Skin of body (tissue), 2 donors: ENCODE results near the gene CLP1. TPM values are rescaled to one million over a fixed set of nuclear protein-coding genes. Genes with fewer than 3 reads are reported as not detected.
A peak's percentile ranks its signal among the peaks of the same experiment; 100 is the strongest.
"Not testable (repeated sequence)": the region's sequence is repeated elsewhere in the genome, so short reads cannot be mapped to it uniquely, and the experiment has no call there.

Experiments
- DNase-seq: peaks from one replicate; lab custom pipeline; 2025; lab: John Stamatoyannopoulos, UW
- total RNA-seq: library from RNA; depleted of rRNA; stranded (reverse); fragments of >200 nt; gene quantifications from one replicate; pipeline ENCODE4 v1.2.3, GENCODE V29; 2014

CLP1 gene
- total RNA-seq, 1 donor from 2014 or later: 9.7 TPM

- no peak for DNase-seq
Observed at GRCh38 chr11:57659669-57660068, 2.1 kb downstream of the CLP1 start.

DNA sequence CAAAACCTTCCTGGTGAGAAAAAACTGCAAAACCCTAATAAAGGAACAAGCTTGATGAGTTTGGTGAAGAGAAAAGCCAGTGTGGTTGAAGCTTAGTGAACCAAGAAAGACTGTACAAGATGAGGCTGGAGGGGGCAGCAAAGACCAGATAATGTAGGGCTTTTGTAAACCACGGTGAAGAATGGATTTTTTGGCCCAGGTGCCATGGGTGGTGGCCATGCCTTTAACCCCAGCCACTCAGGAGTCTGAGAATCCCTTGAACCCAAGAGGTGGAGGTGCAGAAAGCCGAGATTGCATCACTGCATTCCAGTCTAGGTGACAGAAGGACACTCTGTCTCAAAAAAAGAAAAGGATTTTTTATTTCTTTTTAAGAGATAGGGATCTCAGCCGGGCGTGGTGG lies 5.3 kb downstream of the CLP1 start:
- no peak for DNase-seq

GRCh38 chr11:57663975-57664374 lies 6.4 kb downstream of the CLP1 start:
- no peak for DNase-seq

GRCh38 chr11:57667117-57667735 lies 9.7 kb downstream of the CLP1 start:
- peak; percentile 100 for DNase-seq

DNA sequence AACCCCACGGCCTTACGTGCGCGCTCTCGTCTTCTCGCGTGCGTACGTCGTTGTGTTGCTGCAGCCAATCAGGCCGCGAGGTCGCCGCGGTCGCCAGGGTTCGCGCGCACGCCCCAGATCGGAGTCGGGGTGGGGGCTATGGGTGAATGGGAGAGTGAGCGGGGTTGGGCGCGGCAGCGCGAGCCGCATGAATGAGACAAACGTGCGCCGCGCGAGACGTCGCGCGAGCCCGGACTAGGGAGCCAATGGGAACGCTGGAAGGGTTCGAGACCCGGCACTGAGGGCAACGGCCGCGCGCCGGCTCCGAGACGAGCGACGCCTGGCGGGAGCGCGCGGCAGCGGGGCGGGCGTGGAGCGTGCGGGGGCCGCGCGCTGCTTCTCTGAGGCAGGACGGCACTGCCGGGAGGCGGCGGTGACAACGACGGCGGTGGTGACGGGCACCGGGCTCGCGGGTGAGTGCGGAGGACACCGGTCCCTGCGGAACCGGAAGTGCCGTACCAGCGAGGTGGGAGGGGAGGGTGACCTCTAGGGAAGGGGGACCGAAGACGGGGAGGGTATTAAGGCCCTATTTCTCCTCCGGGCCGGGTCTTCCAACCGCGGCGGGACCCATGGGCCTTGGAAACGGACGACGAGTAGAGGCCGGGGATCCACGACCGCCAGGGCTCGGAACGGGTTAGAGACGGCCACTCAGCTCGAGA lies 10.3 kb downstream of the CLP1 start, which contains the start of gene ZDHHC5:
ZDHHC5 (plus strand) TSS at position 379 of the 698 bp plus-strand sequence. CDS start 4,977 bp downstream, outside the sequence.
- peak; percentile 100 for DNase-seq

- no peak for DNase-seq
Observed at GRCh38 chr11:57668434-57668782, 10.8 kb downstream of the CLP1 start.

GRCh38 chr11:57674251-57674650 lies 16.7 kb downstream of the CLP1 start:
- DNase-seq: no peak

DNA sequence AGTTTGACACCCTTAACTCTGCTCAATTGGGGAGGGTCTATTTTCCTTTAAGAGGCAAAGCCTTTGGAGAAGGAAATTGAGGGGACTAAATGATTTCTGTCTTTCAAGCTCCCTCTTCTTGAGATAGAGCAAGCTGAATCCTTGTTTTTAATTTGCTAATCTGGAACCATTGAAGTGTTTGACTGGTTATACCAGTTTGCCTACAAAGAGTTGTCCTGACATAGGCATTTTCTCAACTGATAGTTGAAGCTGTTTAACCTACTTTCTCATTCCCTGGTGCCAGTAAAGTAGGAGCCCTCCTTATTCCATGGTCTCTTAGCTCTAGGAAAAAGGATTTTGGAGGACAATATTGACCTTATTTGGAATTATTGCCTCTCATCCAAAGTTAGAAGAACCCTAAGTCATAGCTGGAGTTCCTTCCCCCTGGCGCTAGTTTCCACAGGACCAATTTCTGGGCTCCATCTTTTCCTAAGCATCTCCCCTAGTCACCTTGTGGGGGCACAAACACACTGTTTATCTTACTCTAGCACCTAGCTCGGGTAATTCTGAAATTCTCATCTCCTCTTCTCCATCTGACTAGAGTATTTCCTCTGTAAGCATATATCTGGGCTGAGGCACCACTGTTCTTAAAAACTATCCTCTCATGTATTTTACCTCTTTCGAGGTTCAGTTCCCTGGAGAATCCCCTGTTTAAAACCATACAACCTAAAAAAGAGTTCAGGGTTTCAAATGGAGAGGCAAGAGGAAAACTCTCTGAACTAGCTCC lies 17.8 kb downstream of the CLP1 start:
- no peak for DNase-seq

DNA sequence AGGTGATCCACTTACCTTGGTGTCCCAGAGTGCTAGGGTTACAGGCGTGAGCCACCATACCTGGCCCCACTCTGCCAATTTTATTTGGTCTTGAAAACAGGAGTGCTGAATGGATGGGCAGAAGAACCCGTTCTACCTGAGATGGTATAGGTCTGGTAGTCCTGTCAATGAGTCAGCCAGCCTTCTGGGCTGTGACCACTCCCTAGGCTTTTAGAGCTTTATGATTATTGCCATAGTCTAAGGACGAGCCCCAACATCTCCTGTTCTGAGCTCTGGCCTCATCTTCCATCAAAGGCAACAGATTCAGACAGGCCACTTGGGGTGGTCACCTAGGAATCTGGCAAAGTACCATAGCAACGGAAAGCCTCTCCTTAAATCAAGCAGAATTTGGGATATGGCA lies 21.8 kb downstream of the CLP1 start:
- DNase-seq: no peak

DNA sequence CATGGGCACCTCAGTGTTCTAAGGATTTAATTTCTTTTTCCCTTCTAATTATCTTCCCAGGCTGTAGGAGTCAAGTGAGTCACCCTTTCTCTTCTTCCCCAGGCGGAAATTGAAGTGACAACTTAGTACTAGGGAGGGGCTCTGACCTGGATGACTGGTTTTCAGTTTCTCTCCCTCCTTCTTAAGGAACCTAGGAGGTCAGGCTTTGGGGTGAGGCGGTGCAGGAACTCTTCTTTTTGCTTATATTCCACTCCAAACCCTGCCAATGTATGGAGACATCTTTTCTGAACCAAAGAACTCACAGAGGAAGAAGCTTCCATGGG lies 23.0 kb downstream of the CLP1 start:
- no peak for DNase-seq

DNA sequence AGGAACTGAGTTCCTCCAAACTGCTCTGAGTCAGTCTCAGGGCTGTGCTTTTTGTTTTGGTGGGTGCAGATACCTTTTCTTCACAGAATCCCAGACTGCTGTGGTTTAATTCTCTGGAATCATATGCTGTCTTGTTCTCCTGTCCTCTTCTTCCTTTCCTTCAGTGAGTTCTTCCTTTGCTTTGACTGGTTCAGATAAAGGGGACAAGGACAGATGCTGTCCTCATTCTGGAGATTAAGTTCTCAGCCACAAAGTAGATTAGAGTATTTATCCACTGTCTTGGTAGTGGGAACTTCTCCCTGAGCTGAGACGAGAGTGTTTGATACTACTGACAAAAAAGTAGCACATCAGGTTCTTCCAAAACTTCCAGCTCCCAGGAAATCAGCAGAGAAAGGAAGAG lies 23.6 kb downstream of the CLP1 start:
- DNase-seq: no peak

DNA sequence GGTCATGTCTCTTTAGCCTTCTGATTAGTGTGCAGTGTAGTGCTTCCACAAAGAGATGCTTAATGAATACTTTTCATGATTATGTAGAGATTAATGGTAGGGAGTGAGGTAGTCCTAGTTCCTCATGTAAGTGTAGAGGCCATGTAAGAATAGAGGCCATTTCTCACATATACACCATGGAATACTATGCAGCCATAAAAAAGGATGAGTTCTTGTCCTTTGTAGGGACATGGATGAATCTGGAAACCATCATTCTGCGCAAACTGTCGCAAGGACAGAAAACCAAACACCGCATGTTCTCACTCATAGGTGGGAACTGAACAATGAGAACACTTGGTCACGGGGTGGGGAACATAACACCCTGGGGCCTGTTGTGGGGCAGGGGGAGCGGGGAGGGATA lies 32.9 kb downstream of the CLP1 start:
- not testable (repeated sequence) for DNase-seq

DNA sequence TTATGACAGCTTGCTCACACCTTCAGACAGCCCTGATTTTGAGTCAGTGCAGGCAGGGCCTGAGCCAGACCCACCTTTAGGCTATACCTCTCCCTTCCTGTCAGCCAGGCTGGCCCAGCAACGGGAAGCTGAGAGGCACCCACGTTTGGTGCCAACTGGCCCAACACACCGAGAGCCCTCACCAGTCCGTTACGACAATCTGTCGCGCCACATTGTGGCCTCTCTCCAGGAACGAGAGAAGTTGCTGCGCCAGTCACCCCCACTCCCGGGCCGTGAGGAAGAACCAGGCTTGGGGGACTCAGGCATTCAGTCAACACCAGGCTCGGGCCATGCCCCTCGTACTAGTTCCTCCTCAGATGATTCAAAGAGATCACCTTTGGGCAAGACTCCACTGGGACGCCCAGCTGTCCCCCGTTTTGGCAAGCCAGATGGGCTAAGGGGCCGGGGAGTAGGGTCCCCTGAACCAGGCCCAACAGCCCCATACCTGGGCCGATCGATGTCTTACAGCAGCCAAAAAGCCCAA lies 41.3 kb downstream of the CLP1 start:
- DNase-seq: no peak

DNA sequence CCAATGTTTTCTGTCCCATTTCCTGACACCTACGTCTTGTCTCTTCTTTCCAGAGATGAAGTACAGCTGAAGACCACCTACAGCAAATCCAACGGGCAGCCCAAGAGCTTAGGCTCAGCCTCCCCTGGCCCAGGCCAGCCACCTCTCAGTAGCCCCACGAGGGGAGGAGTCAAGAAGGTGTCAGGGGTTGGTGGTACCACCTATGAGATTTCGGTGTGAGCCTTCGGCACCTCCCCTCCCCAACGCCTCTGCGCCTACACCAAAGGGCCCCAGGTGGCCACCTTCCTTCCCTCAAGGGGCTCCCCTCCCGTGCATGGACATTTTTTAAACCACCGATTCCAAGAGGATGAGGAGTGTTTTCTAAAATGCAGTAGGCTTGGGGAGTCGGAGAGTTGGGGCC lies 42.3 kb downstream of the CLP1 start:
- DNase-seq: no peak

GRCh38 chr11:57700425-57700824 lies 42.9 kb downstream of the CLP1 start:
- no peak for DNase-seq

DNA sequence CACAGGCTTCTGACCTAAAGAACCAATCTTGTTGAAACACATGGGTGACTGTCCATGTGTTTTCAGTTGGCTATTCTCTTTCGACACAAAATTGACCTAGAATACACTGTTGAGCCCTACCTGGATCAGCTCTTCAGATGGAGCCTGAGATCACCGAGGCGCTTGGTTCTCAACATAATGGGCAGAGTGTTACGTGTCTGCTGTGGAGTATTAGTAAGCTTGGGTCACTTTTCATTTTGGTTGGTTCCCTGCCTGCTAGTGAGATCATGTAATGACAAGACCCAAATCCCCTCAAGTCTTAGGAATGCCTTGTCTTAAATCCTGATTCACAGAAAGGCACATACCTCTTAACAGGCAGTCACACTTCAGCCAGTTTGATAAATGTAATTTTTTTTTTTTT lies 45.8 kb downstream of the CLP1 start:
- no peak for DNase-seq

- DNase-seq: no peak
Observed at GRCh38 chr11:57704932-57705331, 47.4 kb downstream of the CLP1 start.

- DNase-seq: not testable (repeated sequence)
Observed at GRCh38 chr11:57705432-57705831, 47.9 kb downstream of the CLP1 start.

DNA sequence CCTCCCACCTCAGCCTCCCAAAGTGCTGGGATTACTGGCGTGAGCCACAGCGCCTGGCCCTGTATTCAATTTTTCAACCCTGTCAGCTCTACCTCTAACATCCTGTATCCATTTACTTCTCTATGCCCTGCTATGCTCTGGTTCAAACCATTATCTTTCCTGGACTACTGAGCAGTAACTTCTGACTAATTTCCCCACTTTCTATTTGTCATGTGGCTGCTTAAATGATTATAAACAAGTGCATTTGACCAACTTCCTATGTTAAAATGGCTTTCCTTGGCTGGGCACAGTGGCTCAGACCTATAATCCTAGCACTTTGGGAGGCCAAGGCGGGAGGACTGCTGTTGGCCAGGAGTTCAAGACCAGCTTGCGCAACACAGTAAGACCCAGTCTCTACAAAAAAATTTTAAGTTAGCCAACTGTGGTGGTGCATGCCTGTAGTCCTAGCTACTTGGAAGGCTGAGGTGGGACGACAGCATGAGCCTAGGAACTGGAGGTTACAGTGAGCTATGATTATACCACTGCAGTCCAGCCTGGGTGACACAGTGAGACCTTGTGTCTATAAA lies 52.3 kb downstream of the CLP1 start:
- DNase-seq: no peak
